Middle frontal gyrus (tissue), 1 donor: Measurements from ENCODE around the gene TIMM44.

Experiments
- DNase-seq: peaks from one replicate; pipeline ENCODE4 v3.0.0-alpha.2; 2015; ENCODE audit warnings: low spot score; ENCODE audit errors: extremely low spot score

Gene TIMM44

DNA sequence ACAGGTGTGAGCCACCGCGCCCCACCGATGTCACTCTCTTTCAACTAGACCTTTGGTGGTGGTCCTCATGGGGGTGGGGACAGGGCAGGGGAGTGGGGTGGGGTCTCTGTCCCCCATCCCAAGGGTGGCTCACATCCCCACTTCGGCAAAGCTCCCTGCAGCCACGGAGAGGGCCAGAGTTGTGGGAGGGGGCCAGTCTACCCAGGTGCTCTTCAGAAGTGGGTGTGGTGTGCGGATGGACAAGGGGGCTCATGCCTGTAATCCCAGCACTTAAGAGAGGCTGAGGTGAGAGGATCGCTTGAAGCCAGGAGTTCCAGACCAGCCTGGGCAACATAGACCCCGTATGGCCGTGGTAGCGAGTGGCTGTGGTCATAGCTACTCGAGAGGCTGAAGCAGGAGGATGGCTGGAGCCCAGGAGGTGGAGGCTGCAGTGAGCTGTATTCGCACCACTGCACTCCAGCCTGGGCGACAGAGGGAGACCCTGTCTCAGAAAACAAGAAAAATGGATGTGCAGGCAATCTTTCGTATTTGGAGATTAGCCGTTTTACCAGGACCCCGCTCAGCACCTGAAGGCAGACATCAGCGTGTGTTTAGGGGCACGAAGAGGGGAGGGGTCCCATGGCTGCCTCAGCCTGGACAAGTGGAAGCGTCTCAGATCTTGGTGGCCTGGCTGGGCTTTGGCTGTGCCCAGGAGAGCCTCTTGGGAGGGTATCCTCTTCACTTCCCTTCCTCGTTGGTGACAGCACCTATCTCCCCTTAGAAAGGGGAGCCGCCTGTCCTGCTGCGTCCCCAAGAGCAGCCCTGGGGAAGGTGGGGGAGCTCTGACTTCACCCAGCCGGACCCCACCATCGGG is 28.0 kb downstream of the TIMM44 start:
- DNase-seq = no peak

DNA sequence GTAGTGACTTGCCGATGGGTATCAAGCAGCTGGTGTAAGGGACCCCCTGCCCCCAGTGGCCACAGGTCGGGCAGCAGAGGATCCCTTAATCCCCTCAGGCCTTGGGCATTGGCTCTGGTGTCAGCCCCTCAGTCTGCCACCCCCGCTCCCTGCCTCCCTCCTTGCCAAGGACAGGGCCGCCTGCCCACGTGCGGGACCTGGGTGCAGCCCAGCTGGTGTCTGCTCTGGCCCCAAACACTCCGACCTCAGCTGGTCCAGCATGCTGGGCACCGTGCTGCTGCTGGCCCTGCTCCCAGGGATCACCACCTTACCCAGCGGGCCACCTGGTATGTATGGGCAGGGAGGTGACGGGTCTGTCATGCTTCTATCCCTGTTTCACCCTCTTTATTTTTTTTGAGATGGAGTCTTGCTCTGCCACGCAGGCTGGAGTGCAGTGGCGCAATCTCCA is 28.8 kb downstream of the TIMM44 start, which contains the start of gene TGFBR3L:
TSS of gene TGFBR3L (plus strand) at position 233 of the 448 bp plus-strand sequence.
- DNase-seq = no peak

DNA sequence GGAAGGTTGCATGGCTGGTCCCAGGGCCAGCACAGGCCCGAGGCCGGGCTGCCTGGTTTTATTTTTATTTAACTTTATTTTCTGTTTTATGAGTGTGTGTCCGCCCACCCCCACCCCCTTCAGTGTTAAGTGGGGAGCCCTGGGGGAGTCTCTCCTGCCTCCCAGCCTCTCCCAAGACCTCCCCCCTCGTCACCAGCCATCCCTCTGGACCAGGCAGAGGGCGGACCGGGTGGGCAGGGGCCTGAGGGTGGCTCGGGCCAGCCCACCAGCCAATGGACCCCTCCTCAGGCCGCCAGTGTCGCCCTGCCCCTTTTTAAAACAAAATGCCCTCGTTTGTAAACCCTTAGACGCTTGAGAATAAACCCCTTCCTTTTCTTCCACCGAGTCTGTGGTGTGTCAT is 29.4 kb downstream of the TIMM44 start:
- DNase-seq = no peak

DNA sequence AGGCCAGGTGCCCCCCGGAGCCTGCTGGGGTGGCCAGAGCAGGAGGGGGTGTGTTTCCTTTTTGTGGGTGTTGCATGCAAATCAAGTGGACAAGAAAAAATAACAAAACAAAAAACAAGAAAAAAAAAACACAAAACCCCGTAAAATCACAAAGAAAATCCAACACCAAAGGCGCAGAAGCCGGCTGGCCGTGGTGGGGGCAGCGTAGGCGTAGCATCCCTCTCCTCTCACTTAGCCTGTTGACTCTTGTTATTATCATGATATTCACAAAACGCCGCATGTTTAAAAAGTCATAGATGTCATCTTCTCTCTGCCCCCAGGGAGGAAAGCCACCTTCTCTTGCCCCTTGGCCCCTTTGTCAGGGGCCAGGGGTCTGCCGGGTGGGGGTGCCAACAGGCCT is 29.8 kb downstream of the TIMM44 start:
- no peak for DNase-seq

DNA sequence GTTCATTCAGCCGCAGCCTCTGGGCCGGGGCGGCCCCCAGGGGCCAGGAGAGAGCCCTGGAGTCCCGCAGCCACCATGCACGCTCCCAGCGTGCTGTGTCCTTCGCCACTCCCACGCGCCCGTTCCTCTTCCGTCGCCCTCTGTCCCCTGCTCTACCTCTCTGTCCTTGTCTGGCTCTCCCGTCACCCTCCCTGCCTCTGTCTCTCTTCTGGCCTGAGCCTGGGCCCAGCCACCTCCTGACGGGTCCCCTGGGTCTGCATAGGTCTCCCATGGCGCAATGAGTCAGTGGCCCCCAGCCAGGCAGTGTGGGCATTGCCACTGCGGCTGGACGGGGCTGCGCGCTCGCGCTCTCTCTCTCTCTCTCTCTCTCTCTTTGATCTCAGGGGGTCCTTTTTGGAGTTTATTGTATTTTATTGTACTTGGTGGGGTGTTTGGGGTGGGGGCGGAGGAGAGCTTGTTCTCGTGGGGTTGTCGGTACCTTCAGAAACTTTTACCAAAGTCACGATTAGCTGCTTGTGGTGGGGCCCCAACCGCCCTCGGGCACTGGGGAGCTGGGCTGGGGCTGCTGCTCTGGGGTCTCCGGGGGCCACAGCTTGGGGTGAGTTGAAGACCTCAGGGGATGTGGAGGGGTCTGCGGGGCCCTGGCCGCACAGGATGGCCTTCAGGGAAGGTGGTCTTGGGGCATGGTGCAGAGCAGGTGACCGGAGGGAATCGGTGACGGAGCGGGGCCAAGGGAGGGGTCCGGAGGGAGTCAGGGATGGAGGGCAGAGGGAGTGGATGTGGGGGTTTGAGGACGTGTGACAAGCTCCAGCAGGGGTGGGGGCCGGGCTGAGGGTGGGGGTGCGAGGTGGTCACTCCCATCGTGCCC is 30.5 kb downstream of the TIMM44 start:
- no peak for DNase-seq

DNA sequence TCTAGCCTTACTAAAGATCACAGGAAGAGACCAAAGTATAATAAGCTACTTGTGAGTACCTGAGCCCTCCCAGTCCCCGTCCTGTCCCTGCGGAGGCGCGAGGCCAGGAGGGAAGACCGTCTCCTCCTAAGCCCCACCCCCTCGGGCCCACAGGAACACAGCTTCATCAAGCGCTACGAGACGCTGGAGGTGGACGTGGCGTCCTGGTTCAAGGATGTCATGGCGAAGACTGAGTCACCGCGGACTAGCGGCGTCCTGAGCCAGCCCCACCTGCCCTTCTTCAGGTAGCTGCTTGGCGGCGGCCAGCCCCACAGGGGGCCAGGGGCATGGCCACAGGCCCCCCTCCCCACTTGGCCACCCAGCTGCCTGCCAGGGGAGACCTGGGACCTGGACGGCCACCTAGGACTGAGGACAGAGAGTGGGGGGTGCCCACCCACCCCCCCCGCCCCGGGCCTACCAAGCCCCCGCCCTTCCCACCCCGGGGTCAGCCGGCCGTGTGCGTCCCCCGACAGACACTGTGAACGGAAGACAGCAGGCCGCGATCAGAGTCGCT is 31.2 kb downstream of the TIMM44 start:
- no peak for DNase-seq

DNA sequence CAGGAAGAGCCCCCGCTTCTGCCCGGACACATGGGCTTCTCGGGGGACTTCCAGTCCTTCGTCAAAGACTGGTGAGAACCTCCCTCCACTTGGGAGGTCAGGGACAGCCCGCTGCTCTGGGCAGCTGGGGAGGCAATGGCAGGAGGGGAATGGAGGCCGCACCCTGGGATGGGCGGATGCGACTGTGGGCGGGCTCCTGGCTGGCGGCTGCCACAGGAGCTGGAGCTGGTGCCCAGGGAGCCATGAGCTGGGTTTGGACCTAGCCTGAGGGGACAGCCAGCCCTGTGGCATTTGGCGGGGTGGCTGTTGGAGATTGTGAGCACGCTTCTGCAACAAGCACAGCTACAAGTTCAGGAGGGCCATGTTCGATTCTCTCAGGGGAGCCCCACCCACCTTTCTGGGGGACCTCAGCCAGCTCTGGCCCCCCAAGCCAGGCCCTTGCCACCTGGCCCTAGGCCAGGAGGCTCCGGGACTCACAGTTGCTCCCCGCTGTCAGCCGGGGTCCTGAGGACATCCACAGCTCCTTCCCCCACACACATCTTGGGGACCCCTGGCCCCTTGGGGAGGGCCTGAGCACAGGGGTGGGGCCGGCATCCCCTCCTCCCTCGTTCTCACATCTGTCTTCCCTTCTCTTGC is 31.8 kb downstream of the TIMM44 start:
- no peak for DNase-seq

DNA sequence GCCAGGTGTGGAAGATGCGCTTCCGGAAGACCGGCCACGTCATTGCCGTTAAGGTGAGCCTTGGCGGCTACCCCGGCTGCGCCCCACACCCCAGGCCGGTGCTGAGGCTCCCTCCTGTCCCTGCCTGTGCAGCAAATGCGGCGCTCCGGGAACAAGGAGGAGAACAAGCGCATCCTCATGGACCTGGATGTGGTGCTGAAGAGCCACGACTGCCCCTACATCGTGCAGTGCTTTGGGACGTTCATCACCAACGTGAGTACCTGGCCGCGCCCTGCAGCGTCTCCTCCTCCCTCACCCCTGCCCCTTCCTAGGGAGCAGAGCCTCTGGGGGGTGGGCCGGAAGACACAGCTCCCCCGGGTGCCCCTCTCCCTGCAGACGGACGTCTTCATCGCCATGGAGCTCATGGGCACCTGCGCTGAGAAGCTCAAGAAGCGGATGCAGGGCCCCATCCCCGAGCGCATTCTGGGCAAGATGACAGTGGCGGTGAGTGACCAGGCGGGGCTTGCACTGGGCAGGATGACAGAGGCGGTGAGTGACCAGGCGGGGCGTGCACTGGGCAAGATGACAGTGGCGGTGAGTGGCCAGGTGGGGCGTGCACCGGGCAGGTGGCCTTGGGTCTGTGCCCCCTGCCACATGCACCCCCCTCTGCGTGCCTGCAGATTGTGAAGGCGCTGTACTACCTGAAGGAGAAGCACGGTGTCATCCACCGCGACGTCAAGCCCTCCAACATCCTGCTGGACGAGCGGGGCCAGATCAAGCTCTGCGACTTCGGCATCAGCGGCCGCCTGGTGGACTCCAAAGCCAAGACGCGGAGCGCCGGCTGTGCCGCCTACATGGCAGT is 32.9 kb downstream of the TIMM44 start:
- DNase-seq = no peak

DNA sequence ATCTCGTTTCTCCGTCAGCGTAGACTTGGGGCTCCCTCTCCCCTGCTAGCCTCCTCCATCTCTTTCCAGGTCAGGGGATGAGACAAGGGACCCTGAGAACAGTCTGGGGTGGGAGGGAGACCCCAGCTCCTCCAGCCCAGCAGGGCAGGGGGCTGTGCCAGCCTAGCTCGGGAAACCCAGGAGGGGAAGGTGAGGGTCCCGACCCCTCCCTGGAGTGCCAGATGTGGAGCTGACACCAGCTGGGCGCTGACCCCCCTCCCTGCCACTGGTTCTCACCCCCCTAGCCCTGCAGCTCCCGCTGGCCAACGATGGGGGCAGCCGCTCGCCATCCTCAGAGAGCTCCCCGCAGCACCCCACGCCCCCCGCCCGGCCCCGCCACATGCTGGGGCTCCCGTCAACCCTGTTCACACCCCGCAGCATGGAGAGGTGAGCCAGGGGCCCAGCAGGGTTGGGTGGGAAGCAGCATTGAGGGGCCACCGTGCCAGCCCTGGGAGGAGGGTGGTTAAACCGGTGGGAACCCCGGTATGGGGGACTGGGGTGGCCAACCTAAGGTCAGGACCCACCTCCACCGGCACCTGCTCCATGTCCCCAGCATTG is 33.9 kb downstream of the TIMM44 start:
- no peak for DNase-seq

DNA sequence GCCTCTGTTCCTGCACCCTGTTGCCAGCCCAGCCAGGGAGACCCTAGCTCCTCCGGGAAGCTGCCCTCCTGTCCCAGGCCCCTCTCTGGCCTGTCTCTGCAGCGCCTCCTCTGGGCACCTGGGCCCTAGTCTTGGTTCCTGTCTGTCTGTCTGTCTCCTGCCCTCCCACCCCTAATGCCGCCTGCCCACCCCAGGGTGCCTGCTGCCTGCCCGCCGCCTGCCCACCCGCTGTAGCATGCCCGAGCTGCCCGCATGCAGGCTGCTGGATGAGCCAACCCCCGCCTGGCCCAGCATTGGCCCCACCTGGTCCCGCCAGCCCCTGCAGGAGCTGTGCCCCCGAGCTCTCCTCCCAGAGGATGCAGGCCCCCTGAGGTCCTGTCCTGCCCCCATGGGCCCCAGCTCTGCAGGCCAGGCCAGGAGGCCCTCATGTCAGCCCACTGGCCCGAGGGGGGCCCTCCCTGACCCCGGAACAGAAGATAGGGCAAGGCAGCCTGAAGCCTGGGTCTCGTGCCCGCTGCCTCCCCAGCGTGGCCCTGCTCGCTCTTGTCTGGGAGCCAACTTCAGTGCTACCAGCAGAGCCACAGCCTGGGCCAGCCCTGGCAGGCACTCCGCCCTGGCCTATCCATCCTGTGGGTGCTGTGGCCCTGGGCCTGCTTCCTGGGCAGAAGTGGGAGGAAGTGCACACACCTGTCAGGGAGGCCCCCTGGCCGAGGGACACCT is 34.6 kb downstream of the TIMM44 start:
- no peak for DNase-seq

DNA sequence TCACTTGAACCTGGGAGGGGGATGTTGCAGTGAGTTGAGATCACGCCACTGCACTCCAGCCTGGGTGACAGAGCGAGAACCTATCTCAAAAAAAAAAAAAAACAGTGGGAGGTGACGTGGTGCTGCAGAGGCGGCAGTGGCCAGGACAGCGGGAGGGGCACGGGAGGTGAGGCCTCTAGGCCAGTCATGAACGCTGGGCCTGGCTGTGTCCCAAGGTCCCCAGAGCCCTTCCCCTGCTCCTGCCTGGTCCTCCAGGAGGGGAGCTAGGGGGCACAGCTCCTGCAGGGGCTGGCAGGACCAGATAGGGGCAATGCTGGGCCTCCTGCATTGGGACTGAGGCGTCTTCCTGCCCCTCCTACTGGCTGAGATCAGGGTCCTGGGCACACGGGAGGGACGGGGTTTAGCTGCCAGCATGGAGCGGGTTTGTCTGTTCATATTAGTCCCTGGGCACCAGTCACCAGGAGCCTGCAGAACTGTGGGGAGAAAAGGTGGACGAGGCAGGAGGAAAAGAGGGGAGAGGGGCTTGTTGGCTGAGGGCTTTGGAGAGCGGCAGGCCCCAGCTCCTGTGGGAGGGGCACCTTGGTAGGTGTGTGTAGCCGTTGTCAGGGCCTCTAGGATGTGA is 35.3 kb downstream of the TIMM44 start:
- DNase-seq = no peak

DNA sequence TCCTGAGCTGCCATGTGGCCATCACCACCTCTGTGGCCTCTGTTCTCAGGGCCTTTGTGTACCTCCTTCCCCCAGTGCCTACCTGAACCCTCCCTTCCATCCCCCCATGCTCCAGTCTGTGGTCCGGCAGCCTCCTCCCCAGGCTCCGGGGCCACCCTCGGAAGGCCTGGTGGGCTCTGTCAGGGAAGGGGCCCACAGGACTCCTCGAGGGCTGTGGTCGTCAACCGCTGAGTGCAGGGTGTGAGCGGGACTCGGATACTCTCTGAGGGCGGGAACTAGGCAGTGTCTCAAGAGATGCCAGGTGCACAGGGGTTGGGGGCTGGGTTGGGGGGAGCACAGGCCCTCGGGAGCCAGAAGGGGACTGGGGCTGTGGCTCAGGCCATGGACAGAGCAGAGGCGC is 35.9 kb downstream of the TIMM44 start:
- DNase-seq = no peak

DNA sequence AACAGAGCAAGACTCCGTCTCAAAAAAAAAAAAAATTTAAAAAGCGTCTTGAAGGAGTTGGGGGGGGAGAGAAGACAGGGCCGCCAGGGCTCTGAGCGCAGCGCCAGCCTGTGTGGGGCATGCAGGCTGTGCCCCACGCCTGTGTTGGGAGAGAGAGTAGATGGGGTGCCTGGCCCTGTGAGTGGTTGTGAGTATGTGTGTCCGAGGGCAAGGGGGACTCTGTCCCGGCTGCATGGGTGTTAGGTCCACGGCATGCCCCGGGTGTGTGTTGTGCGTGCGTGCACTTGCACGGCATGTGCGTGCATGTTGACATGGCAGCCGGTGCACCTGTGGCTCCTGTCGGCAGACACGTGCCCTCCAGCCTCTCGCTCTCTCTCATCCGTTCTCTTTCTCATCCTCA is 36.3 kb downstream of the TIMM44 start:
- DNase-seq = no peak

DNA sequence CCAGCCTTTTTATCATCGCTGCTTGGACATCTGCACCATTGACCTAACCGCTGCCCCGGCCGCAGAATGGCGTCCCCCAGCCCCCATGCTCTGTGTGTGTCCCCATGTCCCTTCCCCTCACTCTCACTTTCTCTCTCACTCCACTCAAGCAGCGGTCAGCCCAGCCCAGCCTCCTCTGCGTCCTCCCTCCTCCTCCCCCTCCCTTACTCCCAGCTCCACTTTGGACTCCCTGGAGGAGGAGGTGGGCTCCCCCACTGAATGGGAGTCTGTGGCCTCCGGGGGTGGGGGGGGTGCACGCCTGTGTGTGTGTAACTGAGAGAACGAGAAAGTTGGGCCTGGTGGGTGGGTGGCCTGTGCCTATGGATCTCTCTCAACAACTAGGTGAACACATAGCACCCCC is 37.6 kb downstream of the TIMM44 start:
- no peak for DNase-seq

DNA sequence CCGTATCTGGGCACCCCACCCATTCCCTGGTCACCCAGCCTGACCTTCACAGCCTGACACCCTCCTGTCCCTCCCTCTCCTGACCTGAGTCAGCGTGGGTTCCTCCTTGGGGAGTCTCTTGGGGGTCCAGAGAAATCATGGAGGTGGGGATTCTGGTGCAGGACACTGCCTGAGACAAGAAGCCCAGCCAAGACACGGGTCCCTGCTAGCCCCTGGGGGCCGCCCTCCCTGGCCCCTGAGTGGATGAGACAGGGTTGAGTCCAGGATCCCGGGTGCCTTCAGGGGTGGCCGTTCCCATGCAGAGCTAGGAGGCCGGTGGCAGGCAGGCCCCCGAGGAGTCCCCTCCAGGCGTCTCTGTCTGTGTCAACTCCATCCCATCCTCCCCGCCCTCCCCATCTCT is 38.2 kb downstream of the TIMM44 start:
- DNase-seq = no peak

DNA sequence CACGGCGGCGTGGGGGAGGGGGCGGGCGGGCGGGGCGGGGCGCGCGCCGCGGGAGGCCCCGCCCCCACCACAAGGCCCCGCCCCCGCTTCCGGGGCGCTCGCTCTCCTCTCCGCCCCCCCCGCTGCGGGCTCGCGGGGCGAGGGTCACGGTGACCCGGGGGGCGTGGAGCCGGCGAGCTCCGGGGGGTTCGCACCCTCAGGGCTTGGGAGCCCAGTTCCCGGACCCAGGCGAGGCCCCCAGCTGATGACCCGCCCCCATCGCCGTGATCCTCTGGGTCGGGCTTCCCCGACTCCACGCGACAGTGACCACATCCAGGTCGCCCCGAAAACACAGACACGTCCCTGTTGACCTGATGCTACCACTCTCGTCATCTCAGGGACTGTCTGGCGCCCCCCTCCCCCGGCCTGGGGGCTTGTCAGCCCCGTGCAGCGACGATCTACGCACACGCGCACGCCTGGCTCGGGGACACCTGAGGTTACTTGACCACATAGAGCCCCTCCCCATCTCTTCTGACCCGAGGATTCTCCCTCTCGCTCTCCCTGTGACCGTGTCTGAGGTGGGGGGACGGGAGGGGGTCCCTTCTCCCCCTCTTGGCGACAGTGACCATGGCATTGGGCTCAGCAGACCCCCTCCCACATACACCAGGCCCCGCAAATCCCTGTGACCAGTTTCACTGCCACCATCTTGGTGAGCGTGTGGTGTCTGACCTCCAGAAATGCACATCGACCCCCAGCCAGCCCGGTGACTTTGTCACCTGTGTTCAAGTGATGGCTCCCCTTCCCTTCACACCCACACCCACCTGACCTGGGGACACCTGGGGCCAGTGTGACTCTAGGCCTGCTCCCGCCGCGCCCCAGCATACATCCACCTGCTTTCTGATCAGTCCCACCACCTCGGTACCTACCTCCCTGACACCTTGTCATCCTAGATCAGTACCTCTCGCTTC is 39.1 kb downstream of the TIMM44 start:
- no peak for DNase-seq

DNA sequence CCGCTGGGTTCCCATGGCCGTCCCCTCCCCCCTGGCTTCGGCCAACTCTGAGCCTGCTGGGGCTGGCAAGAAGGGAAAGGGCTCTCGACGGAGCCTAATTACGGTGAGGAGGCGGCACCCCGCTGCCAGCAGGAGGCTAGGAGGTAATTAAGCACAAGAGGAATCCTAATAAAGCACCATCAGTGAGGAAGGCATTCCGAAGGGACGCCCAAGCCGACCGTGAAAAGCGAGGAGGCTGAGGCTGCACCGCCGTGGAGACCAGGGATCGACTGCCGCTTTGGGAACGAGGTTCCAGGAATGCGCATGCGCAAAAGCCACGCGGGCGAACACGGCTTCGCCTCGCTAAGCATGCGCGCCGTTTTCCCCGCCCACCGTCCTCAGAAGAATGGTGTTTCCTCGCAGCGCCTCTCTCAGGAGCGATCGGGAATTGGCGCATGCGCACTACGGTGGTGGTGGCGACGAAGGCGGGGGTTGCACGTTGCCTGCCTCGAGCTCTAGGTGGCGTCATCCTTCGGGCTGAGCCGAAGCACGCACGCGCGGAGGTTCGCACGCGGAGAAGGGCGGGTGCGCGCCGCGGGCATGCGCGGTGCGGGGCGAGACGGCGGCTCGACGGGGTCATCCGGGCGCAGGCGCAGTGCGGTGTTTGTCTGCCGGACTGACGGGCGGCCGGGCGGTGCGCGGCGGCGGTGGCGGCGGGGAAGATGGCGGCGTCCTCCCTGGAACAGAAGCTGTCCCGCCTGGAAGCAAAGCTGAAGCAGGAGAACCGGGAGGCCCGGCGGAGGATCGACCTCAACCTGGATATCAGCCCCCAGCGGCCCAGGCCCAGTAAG is 40.0 kb downstream of the TIMM44 start, which contains the start of gene MAP2K7:
TSS of gene MAP2K7 (plus strand) at position 634 of the 830 bp plus-strand sequence. CDS start at position 702, 68 bp downstream.
- DNase-seq = peak; percentile 100
